Measurements from ENCODE around the gene LBR.

Gene LBR

GRCh38 chr1:225445639-225446594 lies 18.1 kb upstream of the LBR start:
- no peak for DNase-seq (ENCODE audit: low read depth)

- DNase-seq (ENCODE audit: low read depth), result no peak
Measured at GRCh38 chr1:225442123-225442505, 14.3 kb upstream of the LBR start.

- DNase-seq (ENCODE audit: low read depth), result no peak
Measured at GRCh38 chr1:225441314-225442122, 13.7 kb upstream of the LBR start.

- DNase-seq (ENCODE audit: low read depth), result no peak
Measured at GRCh38 chr1:225440380-225441221, 12.8 kb upstream of the LBR start.

- no peak for DNase-seq (ENCODE audit: low read depth)
Measured at GRCh38 chr1:225437710-225438437, 10.0 kb upstream of the LBR start.

- DNase-seq (ENCODE audit: low read depth), result no peak
Measured at GRCh38 chr1:225435957-225436392, 8.1 kb upstream of the LBR start.

GRCh38 chr1:225435487-225435886 lies 7.6 kb upstream of the LBR start:
- no peak for DNase-seq (ENCODE audit: low read depth)

- no peak for DNase-seq (ENCODE audit: low read depth)
Measured at GRCh38 chr1:225435076-225435475, 7.2 kb upstream of the LBR start.

GRCh38 chr1:225434046-225434445 lies 6.2 kb upstream of the LBR start:
- DNase-seq (ENCODE audit: low read depth), result no peak

- DNase-seq (ENCODE audit: low read depth), result no peak
Measured at GRCh38 chr1:225431081-225431863, 3.4 kb upstream of the LBR start.

- no peak for DNase-seq (ENCODE audit: low read depth)
Measured at GRCh38 chr1:225430301-225430700, 2.5 kb upstream of the LBR start.

- DNase-seq (ENCODE audit: low read depth), result no peak
Measured at GRCh38 chr1:225428881-225429455, 1.1 kb upstream of the LBR start.

GRCh38 chr1:225428068-225428880 lies 436 bp upstream of the LBR start:
- DNase-seq (ENCODE audit: low read depth), result peak; percentile 41

- DNase-seq (ENCODE audit: low read depth), result no peak
Measured at GRCh38 chr1:225426395-225427234, 1.2 kb downstream of the LBR start.

- peak; percentile 73 for DNase-seq (ENCODE audit: low read depth)
Measured at GRCh38 chr1:225425201-225425786, 2.5 kb downstream of the LBR start.

GRCh38 chr1:225424562-225425200 lies 3.2 kb downstream of the LBR start:
- DNase-seq (ENCODE audit: low read depth), result no peak

- DNase-seq (ENCODE audit: low read depth), result no peak
Measured at GRCh38 chr1:225423518-225423855, 4.4 kb downstream of the LBR start.

Data from HS-5 (cell line).